Left forelimb (tissue), 1 donor: ENCODE data around the gene EXOSC9.

Experiments used
- DNase-seq: peaks from one replicate; pipeline ENCODE4 v3.0.0-alpha.2; 2018; ENCODE audit warnings: low spot score

Gene EXOSC9

DNA sequence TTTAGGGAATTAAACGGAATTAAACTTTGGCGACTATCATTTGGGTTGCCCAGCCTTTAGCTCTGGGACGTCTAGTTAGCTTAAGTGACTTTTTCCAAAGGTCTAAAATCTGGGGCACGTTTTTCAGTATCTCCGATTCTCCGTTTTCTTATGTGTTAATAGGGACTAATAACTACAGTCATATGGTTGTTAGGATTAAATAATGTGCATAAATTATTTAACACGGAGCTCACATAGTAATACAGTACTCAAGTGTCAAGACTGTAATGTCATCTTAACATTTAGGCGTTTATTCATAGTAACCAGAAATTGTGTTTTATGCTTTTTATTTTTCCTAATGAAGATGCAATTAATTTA, 23.0 kb downstream of the EXOSC9 start:
- DNase-seq, result no peak

DNA sequence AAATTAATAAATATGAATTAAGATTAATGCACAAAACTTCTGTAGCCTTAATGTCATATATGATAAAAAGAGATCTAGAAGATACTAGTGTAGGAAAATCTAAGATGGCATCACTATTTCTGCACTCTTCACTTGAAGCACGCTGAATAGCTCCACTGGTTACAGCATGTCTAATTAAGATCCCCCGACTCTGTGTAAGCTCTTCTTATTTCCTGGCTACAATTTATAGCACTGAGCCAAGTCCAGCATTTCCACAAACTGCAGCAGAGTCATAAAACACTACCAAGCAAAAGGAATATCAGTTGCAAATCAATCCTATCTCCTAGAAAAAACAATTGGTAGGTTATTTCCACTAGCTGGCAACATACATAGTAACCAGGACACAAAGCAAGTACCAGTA, 23.8 kb downstream of the EXOSC9 start:
- DNase-seq, result no peak

DNA sequence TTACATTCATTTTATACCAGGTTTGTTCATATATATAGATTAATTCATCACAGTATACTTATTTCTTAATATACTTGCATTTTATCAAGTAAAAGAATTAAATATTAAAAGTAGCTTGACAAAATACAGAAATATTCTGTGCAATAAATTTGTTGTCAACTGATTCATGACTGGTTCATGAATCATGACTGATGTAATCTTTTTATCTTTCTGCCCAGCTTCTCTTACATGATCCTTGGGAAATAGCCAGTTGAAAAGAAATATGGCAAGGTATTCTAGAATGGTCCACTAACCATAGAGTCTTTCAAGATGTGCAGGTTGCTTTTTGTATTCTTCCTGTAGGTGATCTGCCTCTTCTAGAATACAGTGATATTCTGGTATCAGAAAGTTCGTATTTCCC, 26.7 kb downstream of the EXOSC9 start:
- DNase-seq, result no peak

DNA sequence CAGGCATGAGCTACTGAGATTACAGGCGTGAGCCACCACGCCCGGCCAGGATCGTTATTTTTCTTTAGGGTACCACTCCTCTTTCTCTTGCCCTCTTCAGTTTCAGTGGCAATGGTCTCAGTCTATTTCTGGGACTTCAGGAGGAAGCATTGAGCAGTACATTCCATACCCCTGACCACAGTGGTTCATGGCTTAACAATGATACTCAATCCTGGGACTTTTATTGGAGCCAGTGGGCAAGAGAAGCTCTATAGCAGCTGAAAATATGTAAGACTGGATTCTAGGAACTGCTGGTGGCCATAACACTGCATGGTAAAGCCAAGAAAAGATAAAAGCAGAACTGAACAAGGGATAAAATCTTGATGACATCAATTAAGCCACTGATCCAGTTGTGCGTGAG, 28.4 kb downstream of the EXOSC9 start:
- no peak for DNase-seq

DNA sequence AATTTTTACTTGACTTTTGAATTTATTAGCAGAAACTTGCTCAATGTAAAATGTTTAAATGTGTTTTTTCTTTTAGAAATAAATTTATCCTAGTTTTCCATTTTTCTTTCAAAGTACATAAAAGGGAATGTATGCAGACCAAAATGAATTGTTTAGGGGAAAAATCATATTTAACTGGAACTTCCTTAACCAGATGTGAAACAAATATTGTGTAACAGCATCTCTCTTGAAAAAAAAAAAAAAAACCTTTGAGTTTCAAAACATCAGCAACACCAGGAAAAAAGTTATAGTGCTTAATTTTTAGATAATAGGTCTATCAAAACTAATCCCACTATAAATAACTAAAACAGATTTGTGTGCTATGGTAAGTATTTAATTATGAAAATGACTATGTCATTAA, 37.0 kb downstream of the EXOSC9 start:
- no peak for DNase-seq

DNA sequence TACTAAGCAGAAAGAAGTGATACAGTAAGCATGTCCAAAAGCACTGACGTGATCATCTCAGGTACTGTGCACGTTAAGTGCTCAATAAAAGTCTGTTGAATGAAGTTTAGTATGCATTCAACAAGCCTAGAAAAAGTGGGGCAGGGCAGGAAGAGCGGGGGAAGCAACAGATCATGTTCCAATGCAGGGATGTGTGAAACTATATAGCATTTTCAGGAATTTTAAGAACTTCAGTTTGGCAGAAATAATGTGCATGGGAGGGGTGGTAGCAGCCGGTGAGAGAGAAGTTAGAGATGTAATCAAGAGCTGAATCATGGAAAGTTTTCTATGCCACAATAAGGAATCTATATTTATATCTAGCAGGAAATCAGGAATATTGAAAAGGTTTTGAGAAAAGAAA, 41.7 kb downstream of the EXOSC9 start:
- no peak for DNase-seq

DNA sequence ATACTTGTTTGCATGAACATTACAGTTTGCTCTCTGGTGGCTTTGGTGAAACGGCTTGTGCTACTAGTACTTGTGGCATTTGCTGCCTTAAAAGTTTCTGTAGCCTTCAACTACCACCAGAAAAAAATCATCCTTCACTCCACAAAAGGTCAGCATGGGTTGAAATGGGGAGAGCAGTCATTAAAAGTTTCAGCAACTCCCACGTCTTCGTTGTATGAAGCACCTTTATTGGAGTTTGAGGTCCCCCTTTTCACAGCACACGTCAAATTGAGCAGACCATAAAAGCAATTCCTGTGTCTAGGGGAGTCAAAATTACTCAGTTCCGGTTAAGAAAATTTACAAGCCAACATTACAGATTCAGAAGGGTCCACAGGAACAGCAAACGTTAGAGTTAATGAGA, 45.5 kb downstream of the EXOSC9 start:
- no peak for DNase-seq

DNA sequence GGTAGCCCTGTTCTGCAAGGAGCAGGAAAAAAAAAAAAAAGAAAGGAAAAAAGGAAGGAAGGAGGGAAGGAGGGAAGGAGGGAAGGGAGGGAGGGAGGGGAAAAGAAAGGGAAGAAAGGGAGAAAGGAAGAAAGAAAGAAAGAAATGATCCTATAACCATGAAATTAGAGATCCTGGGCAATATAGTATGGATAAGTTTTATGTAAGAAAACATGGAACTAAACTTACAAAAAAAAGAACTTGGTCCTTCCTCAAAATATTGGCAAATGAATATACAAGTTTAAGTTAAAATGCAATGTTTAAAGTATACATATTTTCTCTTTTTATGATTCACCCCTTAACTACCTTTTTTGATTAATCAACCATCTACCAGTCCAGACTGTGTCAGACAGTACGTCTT, 50.2 kb downstream of the EXOSC9 start:
- no peak for DNase-seq

DNA sequence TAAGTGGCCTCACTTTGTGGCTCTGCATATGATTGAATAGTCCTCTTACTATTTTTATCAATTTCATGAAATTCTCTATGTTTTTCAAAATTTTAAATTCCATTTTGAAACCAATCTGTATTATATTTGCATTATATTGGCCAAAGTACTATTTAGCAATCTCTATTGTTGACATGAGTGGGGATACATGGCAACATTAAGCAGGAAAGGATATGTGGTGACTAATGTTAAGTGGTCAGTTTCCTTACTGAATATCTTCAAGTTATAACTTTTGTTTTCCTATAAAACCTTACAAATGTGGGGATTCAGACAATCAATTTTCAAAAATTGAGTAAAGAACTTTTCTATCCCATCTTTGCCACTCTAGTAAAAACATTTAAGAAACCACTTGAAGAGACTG, 59.0 kb downstream of the EXOSC9 start:
- no peak for DNase-seq

DNA sequence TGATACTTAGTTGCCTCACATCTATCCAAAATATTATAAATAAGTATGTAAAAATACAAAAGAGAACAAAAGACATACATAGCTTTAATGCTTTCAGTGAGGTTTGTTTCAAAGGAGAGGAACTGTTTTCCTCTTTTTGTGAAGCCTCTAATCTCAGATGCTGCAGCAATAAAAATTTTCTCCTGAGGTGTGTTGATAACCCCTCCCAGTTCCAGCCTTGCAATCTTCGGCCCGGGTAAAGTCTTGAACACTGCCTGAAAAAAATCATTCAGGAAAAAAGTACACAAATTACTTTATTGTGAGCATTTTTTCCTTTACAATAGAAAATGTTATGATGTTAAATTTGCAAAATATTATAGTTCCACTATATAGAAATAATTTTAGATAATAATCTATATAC, 60.3 kb downstream of the EXOSC9 start:
- no peak for DNase-seq

DNA sequence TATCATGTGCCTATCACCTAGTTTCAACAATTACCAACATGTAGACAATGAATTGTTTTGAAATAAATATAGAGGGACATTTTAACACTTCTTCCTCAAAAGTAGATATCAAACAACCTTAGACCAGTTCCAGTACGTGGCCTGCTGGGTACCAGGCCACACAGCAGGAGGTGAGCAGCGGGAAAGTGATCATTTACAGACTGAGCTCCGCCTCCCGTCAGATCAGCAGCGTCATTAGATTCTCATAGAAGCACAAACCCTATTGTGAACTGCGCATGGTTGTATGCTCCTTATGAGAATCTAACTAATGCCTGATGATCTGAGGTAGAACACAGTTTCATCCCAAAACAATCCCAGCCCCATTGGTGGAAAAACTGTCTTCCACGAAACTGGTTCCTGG, 62.7 kb downstream of the EXOSC9 start:
- DNase-seq, result no peak
